BLaER1 treated with 17β-estradiol and CSF1 and Interleukin-3, amounts not matched to agents 10 nM and 100 nM (cell line): ENCODE data around the gene SELPLG.
"Not testable (repeated sequence)": the region's sequence is repeated elsewhere in the genome, so short reads cannot be mapped to it uniquely, and the experiment has no call there.

Experiments
- H3K27ac ChIP-seq, 11 experiments: shearing (Covaris generic); formaldehyde crosslinking; 2 replicates each; pipeline ENCODE4 v1.8.1; 2022
- H3K27me3 ChIP-seq, 11 experiments: shearing (Covaris generic); formaldehyde crosslinking; 2 replicates each; pipeline ENCODE4 v1.8.1; 2022
- H3K36me3 ChIP-seq, 11 experiments: shearing (Covaris generic); formaldehyde crosslinking; 2 replicates each; pipeline ENCODE4 v1.8.1; 2022
- H3K4me1 ChIP-seq, 10 experiments: shearing (Covaris generic); formaldehyde crosslinking; 2 replicates each; pipeline ENCODE4 v1.8.1; 2022
- H3K4me2 ChIP-seq, 11 experiments: shearing (Covaris generic); formaldehyde crosslinking; 2 replicates each; pipeline ENCODE4 v1.8.1; 2022
- H3K4me3 ChIP-seq, 10 experiments: shearing (Covaris generic); formaldehyde crosslinking; 2 replicates each; pipeline ENCODE4 v1.8.1; 2022
- H3K9ac ChIP-seq, 11 experiments: shearing (Covaris generic); formaldehyde crosslinking; 2 replicates each; pipeline ENCODE4 v1.8.1; 2022
- H3K9me3 ChIP-seq, 11 experiments: shearing (Covaris generic); formaldehyde crosslinking; replicated peaks in 1 of 11; 2 replicates each; pipeline ENCODE4 v1.8.1; 2022
- H4K20me1 ChIP-seq, 11 experiments: shearing (Covaris generic); formaldehyde crosslinking; 2 replicates each; pipeline ENCODE4 v1.8.1; 2022
- Cebpa-rat ChIP-seq, 11 experiments: shearing (Covaris generic); IDR thresholded peaks; 2 replicates each; pipeline ENCODE4 v1.8.1; 2022

SELPLG gene

GRCh38 chr12:108591267-108591980, 42.3 kb downstream of the SELPLG start:
- peak overlapping the region in 2 of 11 experiments; percentile 9 to 20; a peak in 2 of 22 replicates for H3K27ac ChIP-seq
- H3K4me2 ChIP-seq, result no peak overlapping the region
- H3K9me3 ChIP-seq, result no peaks in the 10 kb centered on the region
- H3K36me3 ChIP-seq, result no peaks in the 10 kb centered on the region
- no peaks in the 10 kb centered on the region for H3K27me3 ChIP-seq
- H3K4me1 ChIP-seq, result peaks cover 8 to 14% (median 11%) of the 10 kb centered on the region in 10 experiments; a peak in 18 of 20 replicates
- no peaks in the 10 kb centered on the region; a peak in 1 of 22 replicates for H4K20me1 ChIP-seq
- H3K9ac ChIP-seq, result no peak overlapping the region
- no peak for TF ChIP-seq Cebpa-rat (IDR thresholded peaks at IDR 0.05)
- no peak overlapping the region for H3K4me3 ChIP-seq

DNA sequence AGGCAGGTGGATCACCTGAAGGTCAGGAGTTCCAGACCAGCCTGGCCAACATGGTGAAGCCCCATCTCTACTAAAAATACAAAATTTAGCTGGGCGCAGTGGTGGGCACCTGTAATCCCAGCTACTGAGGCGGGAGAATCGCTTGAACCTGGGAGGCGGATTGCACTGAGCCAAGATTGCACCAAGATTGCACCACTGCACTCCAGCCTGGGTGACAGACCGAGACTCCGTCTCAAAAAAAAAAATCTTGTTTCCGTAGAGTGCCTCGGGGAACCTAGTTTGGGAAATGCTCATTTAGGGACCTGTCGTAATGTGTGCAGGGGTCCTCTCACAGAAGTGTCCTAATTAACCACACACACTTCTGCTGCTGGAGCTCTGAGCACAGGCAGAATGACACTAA, 43.2 kb downstream of the SELPLG start:
- not testable (repeated sequence) for H3K4me2 ChIP-seq, H4K20me1 ChIP-seq, H3K27ac ChIP-seq

DNA sequence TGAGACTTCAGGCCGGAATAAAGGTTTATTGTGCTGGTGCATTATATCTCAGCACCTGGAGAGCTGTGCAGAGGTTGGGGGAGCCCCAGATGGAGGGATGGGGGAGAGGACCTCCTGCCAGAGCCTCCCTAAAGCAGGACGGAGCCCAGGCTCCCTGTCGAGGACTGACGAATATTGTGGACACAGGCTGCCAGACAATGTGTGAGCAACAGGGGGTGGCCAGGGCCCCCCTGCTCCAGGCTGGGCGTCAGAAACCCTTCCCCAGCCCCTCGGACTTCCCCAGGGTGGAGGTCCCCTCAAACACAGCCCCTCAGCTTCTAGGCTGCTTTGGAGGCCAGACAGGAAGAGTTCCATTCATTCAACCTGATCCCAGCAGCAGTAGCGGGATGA, 43.9 kb downstream of the SELPLG start:
- no peaks in the 10 kb centered on the region for H3K27me3 ChIP-seq
- H3K4me2 ChIP-seq, result peak overlapping the region in 1 of 11 experiments; percentile 61; a peak in 1 of 22 replicates
- H3K27ac ChIP-seq, result no peak overlapping the region
- no peaks in the 10 kb centered on the region for H3K36me3 ChIP-seq
- no peak for TF ChIP-seq Cebpa-rat (IDR thresholded peaks at IDR 0.05)
- peaks cover 8 to 12% (median 10%) of the 10 kb centered on the region in 10 experiments; a peak in 18 of 20 replicates for H3K4me1 ChIP-seq
- H3K9ac ChIP-seq, result no peak overlapping the region
- no peaks in the 10 kb centered on the region for H3K9me3 ChIP-seq
- no peaks in the 10 kb centered on the region; a peak in 1 of 22 replicates for H4K20me1 ChIP-seq
- H3K4me3 ChIP-seq, result no peak overlapping the region

More for the DNA sequence above, 43.2 kb downstream of the SELPLG start:
- H3K4me3 ChIP-seq, H3K27me3 ChIP-seq, H3K36me3 ChIP-seq, H3K9me3 ChIP-seq, H3K9ac ChIP-seq: not testable (repeated sequence)
- peaks cover 8 to 12% (median 10%) of the 10 kb centered on the region in 10 experiments; a peak in 18 of 20 replicates for H3K4me1 ChIP-seq

- Histone ChIP-seq H3K27me3 (no peaks in the 10 kb centered on the region), H3K9ac (peak overlapping the region in 4 of 11 experiments; percentile 15 to 37 (median 20); a peak in 3 of 22 replicates), H4K20me1 (no peaks in the 10 kb centered on the region; a peak in 1 of 22 replicates), H3K9me3 (no peaks in the 10 kb centered on the region), H3K4me3 (no peak overlapping the region), H3K4me2 (peak overlapping the region; percentile 24 to 63 (median 51); a peak in 19 of 22 replicates), H3K36me3 (no peaks in the 10 kb centered on the region), H3K27ac (no peak overlapping the region), H3K4me1 (peaks cover 8 to 13% (median 12%) of the 10 kb centered on the region in 10 experiments)
- TF ChIP-seq Cebpa-rat (IDR thresholded peaks at IDR 0.05), result no peak
Measured at GRCh38 chr12:108589028-108589839, 44.5 kb downstream of the SELPLG start.

GRCh38 chr12:108587826-108588225, 45.9 kb downstream of the SELPLG start:
- Histone ChIP-seq H3K36me3 (no peaks in the 10 kb centered on the region), H3K4me2 (no peak overlapping the region), H3K4me3 (no peak overlapping the region), H3K27ac (no peak overlapping the region), H3K4me1 (peaks cover 22 to 27% (median 26%) of the 10 kb centered on the region in 10 experiments), H4K20me1 (no peaks in the 10 kb centered on the region; a peak in 1 of 22 replicates), H3K9me3 (no peaks in the 10 kb centered on the region), H3K9ac (no peak overlapping the region), H3K27me3 (no peaks in the 10 kb centered on the region)
- no peak for TF ChIP-seq Cebpa-rat (IDR thresholded peaks at IDR 0.05)

DNA sequence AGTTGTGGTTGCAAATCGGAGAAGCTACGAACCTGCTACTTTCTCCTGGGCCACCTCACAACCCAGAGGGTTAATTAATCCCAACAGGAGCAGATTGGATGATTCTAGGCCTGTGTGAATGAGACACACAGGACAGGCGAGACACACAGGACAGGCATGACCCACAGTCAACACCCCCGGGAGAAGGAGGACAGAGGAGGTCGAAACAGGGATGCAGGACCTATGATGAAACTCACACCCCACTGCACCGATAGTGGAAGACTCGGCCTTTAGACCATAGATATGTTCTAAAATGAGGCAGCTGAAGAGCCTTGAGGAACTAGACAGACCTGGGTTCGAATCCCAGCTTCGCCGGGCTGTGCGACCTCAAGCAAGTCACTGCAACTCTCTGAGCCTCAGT, 47.4 kb downstream of the SELPLG start:
- no peak overlapping the region for H3K4me2 ChIP-seq
- no peaks in the 10 kb centered on the region for H3K9me3 ChIP-seq
- no peak overlapping the region for H3K27ac ChIP-seq
- H3K9ac ChIP-seq, result no peak overlapping the region
- H3K36me3 ChIP-seq, result no peaks in the 10 kb centered on the region
- TF ChIP-seq Cebpa-rat (IDR thresholded peaks at IDR 0.05), result no peak
- H3K4me1 ChIP-seq, result peaks cover 28 to 35% (median 33%) of the 10 kb centered on the region in 10 experiments
- H3K4me3 ChIP-seq, result no peak overlapping the region
- no peaks in the 10 kb centered on the region for H3K27me3 ChIP-seq
- no peaks in the 10 kb centered on the region; a peak in 1 of 22 replicates for H4K20me1 ChIP-seq

GRCh38 chr12:108585864-108586263, 47.8 kb downstream of the SELPLG start:
- H3K27ac ChIP-seq, result no peak overlapping the region

DNA sequence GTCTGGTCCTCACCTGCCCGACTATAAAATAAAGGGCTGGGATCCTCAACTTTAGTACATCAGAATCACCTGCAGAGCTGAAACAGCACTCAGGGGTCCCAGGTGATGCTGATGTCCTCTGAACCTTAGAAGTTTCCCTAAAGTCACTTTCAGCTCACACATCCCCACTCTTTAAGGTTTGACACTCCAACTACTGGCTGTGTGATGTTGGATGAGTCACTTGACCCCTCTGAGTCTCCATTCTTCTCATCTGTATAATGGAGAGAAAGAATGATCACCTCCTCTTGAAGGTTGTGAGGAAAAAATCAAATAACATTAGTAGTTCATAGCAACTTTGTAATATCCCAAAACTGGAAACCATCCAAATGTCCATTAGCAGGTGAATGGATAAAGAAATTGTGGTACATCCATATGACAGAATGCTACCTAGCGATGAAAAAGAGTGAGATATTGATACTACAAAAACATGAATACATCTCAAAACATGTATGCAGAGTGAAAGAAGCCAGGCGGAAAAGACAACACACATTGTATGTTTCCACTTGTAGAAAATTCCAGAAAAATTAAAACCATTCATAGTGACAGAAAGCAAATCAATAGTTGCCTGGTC, 49.1 kb downstream of the SELPLG start:
- no peak overlapping the region for H3K27ac ChIP-seq
- no peaks in the 10 kb centered on the region for H3K9me3 ChIP-seq
- H3K4me1 ChIP-seq, result peaks cover 37 to 45% (median 42%) of the 10 kb centered on the region in 10 experiments
- H4K20me1 ChIP-seq, result no peaks in the 10 kb centered on the region
- H3K9ac ChIP-seq, result no peak overlapping the region
- H3K36me3 ChIP-seq, result no peaks in the 10 kb centered on the region
- no peaks in the 10 kb centered on the region for H3K27me3 ChIP-seq
- H3K4me3 ChIP-seq, result no peak overlapping the region
- peak overlapping the region in 7 of 11 experiments; percentile 42 to 77 (median 68); a peak in 10 of 22 replicates for H3K4me2 ChIP-seq
- no peak for TF ChIP-seq Cebpa-rat (IDR thresholded peaks at IDR 0.05)

More at GRCh38 chr12:108585864-108586263, 47.8 kb downstream of the SELPLG start:
- no peak overlapping the region for H3K4me3 ChIP-seq
- peaks cover 28 to 35% (median 33%) of the 10 kb centered on the region in 10 experiments for H3K4me1 ChIP-seq
- no peak for TF ChIP-seq Cebpa-rat (IDR thresholded peaks at IDR 0.05)
- no peak overlapping the region for H3K4me2 ChIP-seq
- no peaks in the 10 kb centered on the region; a peak in 1 of 22 replicates for H4K20me1 ChIP-seq
- no peaks in the 10 kb centered on the region for H3K27me3 ChIP-seq
- no peak overlapping the region for H3K9ac ChIP-seq
- no peaks in the 10 kb centered on the region for H3K36me3 ChIP-seq
- H3K9me3 ChIP-seq, result no peaks in the 10 kb centered on the region

- H3K27me3 ChIP-seq, result no peaks in the 10 kb centered on the region
- TF ChIP-seq Cebpa-rat (IDR thresholded peaks at IDR 0.05), result no peak
- H3K4me2 ChIP-seq, result peak overlapping the region; percentile 42 to 79 (median 68); a peak in 21 of 22 replicates
- no peak overlapping the region for H3K27ac ChIP-seq
- no peaks in the 10 kb centered on the region for H4K20me1 ChIP-seq
- peaks cover 37 to 45% (median 42%) of the 10 kb centered on the region in 10 experiments for H3K4me1 ChIP-seq
- no peak overlapping the region for H3K4me3 ChIP-seq
- no peaks in the 10 kb centered on the region; a peak in 1 of 22 replicates for H3K9me3 ChIP-seq
- peak overlapping the region in 2 of 11 experiments; percentile 30 to 31; a peak in 3 of 22 replicates for H3K9ac ChIP-seq
- no peaks in the 10 kb centered on the region for H3K36me3 ChIP-seq
Measured at GRCh38 chr12:108583991-108584390, 49.7 kb downstream of the SELPLG start.
